Upper lobe of left lung (tissue), 4 donors: Measurements from ENCODE around the gene IL36B.

Experiments used
- EP300 ChIP-seq, 4 donors: sonication (generic); formaldehyde crosslinking; IDR thresholded peaks; one replicate each; pipeline ENCODE4 v1.5.1; 2017; ENCODE audit warnings: antibody characterized with exemption in 4 of 4, control low read depth in 2 of 4
- POLR2A ChIP-seq, 4 donors: fragments of 450-650 bp; IDR thresholded peaks; one replicate each; pipeline ENCODE4 v1.5.1; 2016 to 2017; ENCODE audit warnings: antibody characterized with exemption in 4 of 4, mild to moderate bottlenecking in 2 of 4
- TF ChIP-seq, protein P1 (sequence below), 6 experiments: fragments of 450-650 bp in 4 of 6; fragments of 200-600 bp in 2 of 6; sonication (generic) in 2 of 6; IDR thresholded peaks; one replicate each; pipeline ENCODE4 v1.5.1; 2016 to 2019; ENCODE audit warnings: antibody characterized with exemption in 6 of 6

DNA sequence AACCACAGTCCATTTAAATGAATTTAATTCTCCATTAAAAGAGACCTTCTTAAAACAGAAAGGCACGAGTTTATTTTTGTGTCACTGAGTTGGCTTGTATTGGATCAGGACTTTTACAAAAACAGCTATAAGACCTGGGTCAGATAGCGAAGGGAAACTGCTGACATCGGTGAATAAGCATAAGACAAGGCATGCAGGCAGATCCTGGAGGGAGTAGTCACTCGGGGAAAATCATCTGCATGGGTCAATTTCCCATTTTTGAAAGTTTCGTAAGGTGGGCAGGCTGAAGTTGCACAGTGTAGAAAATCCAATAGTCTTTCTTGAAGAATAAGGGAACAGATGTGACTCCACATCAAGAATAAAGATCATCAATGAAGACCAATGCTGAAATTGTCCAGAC lies 12.9 kb downstream of the IL36B start:
- TF ChIP-seq EP300 (IDR thresholded peaks at IDR 0.05) = no peak
- TF ChIP-seq, protein P1, sequence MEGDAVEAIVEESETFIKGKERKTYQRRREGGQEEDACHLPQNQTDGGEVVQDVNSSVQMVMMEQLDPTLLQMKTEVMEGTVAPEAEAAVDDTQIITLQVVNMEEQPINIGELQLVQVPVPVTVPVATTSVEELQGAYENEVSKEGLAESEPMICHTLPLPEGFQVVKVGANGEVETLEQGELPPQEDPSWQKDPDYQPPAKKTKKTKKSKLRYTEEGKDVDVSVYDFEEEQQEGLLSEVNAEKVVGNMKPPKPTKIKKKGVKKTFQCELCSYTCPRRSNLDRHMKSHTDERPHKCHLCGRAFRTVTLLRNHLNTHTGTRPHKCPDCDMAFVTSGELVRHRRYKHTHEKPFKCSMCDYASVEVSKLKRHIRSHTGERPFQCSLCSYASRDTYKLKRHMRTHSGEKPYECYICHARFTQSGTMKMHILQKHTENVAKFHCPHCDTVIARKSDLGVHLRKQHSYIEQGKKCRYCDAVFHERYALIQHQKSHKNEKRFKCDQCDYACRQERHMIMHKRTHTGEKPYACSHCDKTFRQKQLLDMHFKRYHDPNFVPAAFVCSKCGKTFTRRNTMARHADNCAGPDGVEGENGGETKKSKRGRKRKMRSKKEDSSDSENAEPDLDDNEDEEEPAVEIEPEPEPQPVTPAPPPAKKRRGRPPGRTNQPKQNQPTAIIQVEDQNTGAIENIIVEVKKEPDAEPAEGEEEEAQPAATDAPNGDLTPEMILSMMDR (IDR thresholded peaks at IDR 0.05) = no peak
- TF ChIP-seq POLR2A (IDR thresholded peaks at IDR 0.05) = no peak
